Spleen (tissue), 7 donors: Measurements from ENCODE around the gene ARHGAP29.

Source experiments
- POLR2A ChIP-seq, 3 donors: fragments of 450-650 bp; IDR thresholded peaks; one replicate each; pipeline ENCODE4 v1.5.1; 2017; ENCODE audit warnings: antibody characterized with exemption in 3 of 3, mild to moderate bottlenecking in 1 of 3
- POLR2AphosphoS5 ChIP-seq, 3 donors: sonication (generic); formaldehyde crosslinking; IDR thresholded peaks; one replicate each; pipeline ENCODE4 v1.5.1; 2017; ENCODE audit warnings: antibody characterized with exemption in 3 of 3
- TF ChIP-seq, protein P1 (sequence below), 11 experiments: fragments of 200-600 bp in 7 of 11; fragments of 450-650 bp in 4 of 11; sonication (generic) in 4 of 11; IDR thresholded peaks in 8 of 11; conservative IDR thresholded peaks in 3 of 11; 1 replicate in 7 of 11; 2 replicates in 4 of 11; pipeline versions ENCODE4 v1.4.0 to v1.8.0; 2016 to 2021; ENCODE audit warnings: antibody characterized with exemption in 11 of 11, inconsistent platforms in 4 of 11, mild to moderate bottlenecking in 1 of 11
- donor health status: DM: no; HTN: no; CAD: no; lungs with moderate emphysema.
- donor health status: DM: no; HTN: no; CAD: no.
- donor health status: DM: no; HTN: no; CAD: no.

- TF ChIP-seq POLR2AphosphoS5 (IDR thresholded peaks at IDR 0.05) = no peak
- no peak for TF ChIP-seq POLR2A (IDR thresholded peaks at IDR 0.05)
- TF ChIP-seq, protein P1, sequence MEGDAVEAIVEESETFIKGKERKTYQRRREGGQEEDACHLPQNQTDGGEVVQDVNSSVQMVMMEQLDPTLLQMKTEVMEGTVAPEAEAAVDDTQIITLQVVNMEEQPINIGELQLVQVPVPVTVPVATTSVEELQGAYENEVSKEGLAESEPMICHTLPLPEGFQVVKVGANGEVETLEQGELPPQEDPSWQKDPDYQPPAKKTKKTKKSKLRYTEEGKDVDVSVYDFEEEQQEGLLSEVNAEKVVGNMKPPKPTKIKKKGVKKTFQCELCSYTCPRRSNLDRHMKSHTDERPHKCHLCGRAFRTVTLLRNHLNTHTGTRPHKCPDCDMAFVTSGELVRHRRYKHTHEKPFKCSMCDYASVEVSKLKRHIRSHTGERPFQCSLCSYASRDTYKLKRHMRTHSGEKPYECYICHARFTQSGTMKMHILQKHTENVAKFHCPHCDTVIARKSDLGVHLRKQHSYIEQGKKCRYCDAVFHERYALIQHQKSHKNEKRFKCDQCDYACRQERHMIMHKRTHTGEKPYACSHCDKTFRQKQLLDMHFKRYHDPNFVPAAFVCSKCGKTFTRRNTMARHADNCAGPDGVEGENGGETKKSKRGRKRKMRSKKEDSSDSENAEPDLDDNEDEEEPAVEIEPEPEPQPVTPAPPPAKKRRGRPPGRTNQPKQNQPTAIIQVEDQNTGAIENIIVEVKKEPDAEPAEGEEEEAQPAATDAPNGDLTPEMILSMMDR (IDR thresholded peaks at IDR 0.05 in 8 of 11, conservative IDR thresholded peaks at IDR 0.05 in 3 of 11) = no peak
Observed at GRCh38 chr1:94269921-94270320, 32.5 kb upstream of the ARHGAP29 start.
